Panc1 (cell line): ENCODE data around the gene CD79A. TPM values are rescaled to one million over a fixed set of nuclear protein-coding genes. Genes with fewer than 3 reads are reported as not detected.

Experiments
- ATAC-seq: fragments of 200-7000 bp; cut with Tn5 transposase; 2 replicates; pipeline ENCODE4 v1.9.1; 2020; ENCODE audit warnings: mild to moderate bottlenecking, moderate library complexity
- BruUV-seq: library from RNA; stranded (reverse); fragments of 400-500 nt; replicated peaks from 2 replicates; lab custom pipeline; 2021; lab: Mats Ljungman, UMichigan
- CTCF ChIA-PET: fragments of 300-600 bp; sonication (Branson Sonifier 250); formaldehyde crosslinking; loops from one replicate; lab custom pipeline; 2022; ENCODE audit warnings: antibody characterized with exemption; lab: Charles Lee
- POLR2A ChIA-PET: fragments of 300-600 bp; sonication (Branson Sonifier 250); formaldehyde crosslinking; loops from one replicate; lab custom pipeline; 2022; ENCODE audit warnings: antibody characterized with exemption; lab: Charles Lee
- DNase-seq: peaks from one replicate; pipeline ENCODE4 v3.0.0-alpha.2; 2010; ENCODE audit warnings: low read depth, low spot score
- H3K27ac ChIP-seq: 2 replicates; pipeline ENCODE4 v1.5.1; 2011; ENCODE audit warnings: mild to moderate bottlenecking, low read length, inconsistent platforms
- H3K27me3 ChIP-seq: fragments of 200-500 bp; sonication (Bioruptor generic); 2 replicates; pipeline ENCODE4 v1.6.0; 2014; ENCODE audit warnings: low read length, inconsistent platforms; ENCODE audit not compliant: control insufficient read depth, insufficient read depth
- H3K36me3 ChIP-seq: fragments of 200-500 bp; sonication (Bioruptor generic); 2 replicates; pipeline ENCODE4 v1.5.1; 2014; ENCODE audit warnings: inconsistent platforms, mild to moderate bottlenecking, low read length, moderate library complexity; ENCODE audit not compliant: control insufficient read depth, insufficient read depth
- H3K4me1 ChIP-seq: 2 replicates; pipeline ENCODE4 v1.5.1; 2011; ENCODE audit warnings: inconsistent platforms, mild to moderate bottlenecking, low read length, moderate library complexity; ENCODE audit not compliant: control insufficient read depth, insufficient read depth
- H3K4me3 ChIP-seq, 2 experiments: 2 replicates each; pipeline ENCODE4 v1.5.1; 2011 to 2012; ENCODE audit warnings: low read depth in 2 of 2, low read length in 2 of 2, mild to moderate bottlenecking in 2 of 2, inconsistent platforms in 1 of 2, moderate library complexity in 1 of 2
- H3K9me3 ChIP-seq: fragments of 200-500 bp; sonication (Bioruptor generic); 2 replicates; pipeline ENCODE4 v1.5.1; 2014; ENCODE audit warnings: low read depth, mild to moderate bottlenecking, inconsistent platforms, low read length, moderate library complexity; ENCODE audit not compliant: control insufficient read depth, insufficient read depth
- CTCF ChIP-seq: fragments of 450-650 bp; IDR thresholded peaks from 2 replicates; pipeline ENCODE4 v1.5.1; 2017; ENCODE audit warnings: mild to moderate bottlenecking
- POLR2AphosphoS5 ChIP-seq: IDR thresholded peaks from 2 replicates; pipeline ENCODE4 v1.6.1; 2012; ENCODE audit warnings: mild to moderate bottlenecking, low read depth, low read length, moderate library complexity
- SIN3A ChIP-seq: IDR thresholded peaks from 2 replicates; pipeline ENCODE4 v1.6.1; 2012; ENCODE audit warnings: low read depth, mild to moderate bottlenecking, low read length, moderate library complexity, borderline replicate concordance; ENCODE audit not compliant: insufficient read depth
- TCF7L2 ChIP-seq: IDR thresholded peaks from 2 replicates; pipeline ENCODE4 v1.6.1; 2011; ENCODE audit warnings: mild to moderate bottlenecking, low read depth, low read length, inconsistent platforms
- in situ Hi-C: cut with HindIII; loops from 2 replicates; pipeline ENCODE4 v1.10.0; 2016; ENCODE audit warnings: low sequenced_read_pairs, low pct_unique_long_range_greater_than_20kb
- intact Hi-C: fragments of 100-400 bp; cut with micrococcal nuclease; formaldehyde crosslinking; loops from one replicate; pipeline ENCODE4 v1.10.0; 2022; ENCODE audit not compliant: unreplicated experiment
- total RNA-seq: library from RNA; stranded (reverse); gene quantifications from one replicate; pipeline ENCODE4 v1.2.1, GENCODE V29; 2021; ENCODE audit not compliant: unreplicated experiment
- TF ChIP-seq, protein P1 (sequence below), 2 experiments: IDR thresholded peaks; 2 replicates each; pipeline ENCODE4 v1.6.1; 2011 to 2012; ENCODE audit warnings: low read depth in 2 of 2, control low read depth in 1 of 2, low read length in 1 of 2, mild to moderate bottlenecking in 1 of 2, moderate library complexity in 1 of 2; ENCODE audit not compliant: insufficient read depth in 1 of 2

The CD79A gene
- total RNA-seq, 1 experiment from 2014 or later, result 0.59 TPM

GRCh38 chr19:41844601-41845000 lies 32.5 kb upstream of the CD79A start, which contains the start of gene LYPD4:
TSS of gene LYPD4 (minus strand) at chr19:41844683. CDS start at chr19:41839285, 5,398 bp downstream.
- no peak for TF ChIP-seq CTCF
- no peak for TF ChIP-seq SIN3A
- TF ChIP-seq TCF7L2, result no peak
- TF ChIP-seq POLR2AphosphoS5, result no peak
- TF ChIP-seq, protein P1, sequence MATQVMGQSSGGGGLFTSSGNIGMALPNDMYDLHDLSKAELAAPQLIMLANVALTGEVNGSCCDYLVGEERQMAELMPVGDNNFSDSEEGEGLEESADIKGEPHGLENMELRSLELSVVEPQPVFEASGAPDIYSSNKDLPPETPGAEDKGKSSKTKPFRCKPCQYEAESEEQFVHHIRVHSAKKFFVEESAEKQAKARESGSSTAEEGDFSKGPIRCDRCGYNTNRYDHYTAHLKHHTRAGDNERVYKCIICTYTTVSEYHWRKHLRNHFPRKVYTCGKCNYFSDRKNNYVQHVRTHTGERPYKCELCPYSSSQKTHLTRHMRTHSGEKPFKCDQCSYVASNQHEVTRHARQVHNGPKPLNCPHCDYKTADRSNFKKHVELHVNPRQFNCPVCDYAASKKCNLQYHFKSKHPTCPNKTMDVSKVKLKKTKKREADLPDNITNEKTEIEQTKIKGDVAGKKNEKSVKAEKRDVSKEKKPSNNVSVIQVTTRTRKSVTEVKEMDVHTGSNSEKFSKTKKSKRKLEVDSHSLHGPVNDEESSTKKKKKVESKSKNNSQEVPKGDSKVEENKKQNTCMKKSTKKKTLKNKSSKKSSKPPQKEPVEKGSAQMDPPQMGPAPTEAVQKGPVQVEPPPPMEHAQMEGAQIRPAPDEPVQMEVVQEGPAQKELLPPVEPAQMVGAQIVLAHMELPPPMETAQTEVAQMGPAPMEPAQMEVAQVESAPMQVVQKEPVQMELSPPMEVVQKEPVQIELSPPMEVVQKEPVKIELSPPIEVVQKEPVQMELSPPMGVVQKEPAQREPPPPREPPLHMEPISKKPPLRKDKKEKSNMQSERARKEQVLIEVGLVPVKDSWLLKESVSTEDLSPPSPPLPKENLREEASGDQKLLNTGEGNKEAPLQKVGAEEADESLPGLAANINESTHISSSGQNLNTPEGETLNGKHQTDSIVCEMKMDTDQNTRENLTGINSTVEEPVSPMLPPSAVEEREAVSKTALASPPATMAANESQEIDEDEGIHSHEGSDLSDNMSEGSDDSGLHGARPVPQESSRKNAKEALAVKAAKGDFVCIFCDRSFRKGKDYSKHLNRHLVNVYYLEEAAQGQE (IDR thresholded peaks at IDR 0.05; ENCODE audit: insufficient read depth in 1 of 2, low read depth in 2 of 2, low read length in 1 of 2), result no peak
- H3K27ac ChIP-seq, result no peak within 1 kb of the TSS
- H3K4me3 ChIP-seq, result no peak within 1 kb of the TSS
- H3K27me3 ChIP-seq, result no peaks in the 10 kb centered on the region
- CTCF ChIA-PET, result no interaction called here
- intact Hi-C loops, result no loop called here
- in situ Hi-C loops, result no loop called here
- POLR2A ChIA-PET, result no interaction called here
- H3K9me3 ChIP-seq, result no peaks in the 10 kb centered on the region
- no peak for DNase-seq
- no peak for ATAC-seq
- H3K4me1 ChIP-seq, result no peaks in the 10 kb centered on the region
- H3K36me3 ChIP-seq, result no peaks in the 10 kb centered on the region
- BruUV-seq, result no TSS peak

DNA sequence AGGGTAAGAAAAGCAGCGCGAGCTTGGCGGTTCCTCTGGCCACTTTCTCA lies 32.3 kb upstream of the CD79A start, which contains the start of gene DMRTC2:
DMRTC2 (plus strand) TSS at position 42 of the 50 bp plus-strand sequence. CDS start 2,387 bp downstream, outside the sequence.
- no peaks in the 10 kb centered on the region for H3K27me3 ChIP-seq
- ChIA-PET POLR2A (no interaction called here), CTCF (no interaction called here)
- H3K27ac ChIP-seq, result no peak within 1 kb of the TSS
- in situ Hi-C loops (no loop called here), intact Hi-C loops (no loop called here)
- DNase-seq (no peak), ATAC-seq (no peak)
- no peaks in the 10 kb centered on the region for H3K36me3 ChIP-seq
- H3K9me3 ChIP-seq, result no peaks in the 10 kb centered on the region
- no peak for TF ChIP-seq TCF7L2
- TF ChIP-seq, protein P1 (IDR thresholded peaks at IDR 0.05; ENCODE audit: insufficient read depth in 1 of 2, low read depth in 2 of 2, low read length in 1 of 2), result no peak
- TF ChIP-seq SIN3A, result no peak
- TF ChIP-seq POLR2AphosphoS5, result no peak
- no peak for TF ChIP-seq CTCF
- H3K4me3 ChIP-seq, result no peak within 1 kb of the TSS
- no peaks in the 10 kb centered on the region for H3K4me1 ChIP-seq
- no TSS peak for BruUV-seq
